ENCODE results near the gene PPP1R3E.

The PPP1R3E gene

DNA sequence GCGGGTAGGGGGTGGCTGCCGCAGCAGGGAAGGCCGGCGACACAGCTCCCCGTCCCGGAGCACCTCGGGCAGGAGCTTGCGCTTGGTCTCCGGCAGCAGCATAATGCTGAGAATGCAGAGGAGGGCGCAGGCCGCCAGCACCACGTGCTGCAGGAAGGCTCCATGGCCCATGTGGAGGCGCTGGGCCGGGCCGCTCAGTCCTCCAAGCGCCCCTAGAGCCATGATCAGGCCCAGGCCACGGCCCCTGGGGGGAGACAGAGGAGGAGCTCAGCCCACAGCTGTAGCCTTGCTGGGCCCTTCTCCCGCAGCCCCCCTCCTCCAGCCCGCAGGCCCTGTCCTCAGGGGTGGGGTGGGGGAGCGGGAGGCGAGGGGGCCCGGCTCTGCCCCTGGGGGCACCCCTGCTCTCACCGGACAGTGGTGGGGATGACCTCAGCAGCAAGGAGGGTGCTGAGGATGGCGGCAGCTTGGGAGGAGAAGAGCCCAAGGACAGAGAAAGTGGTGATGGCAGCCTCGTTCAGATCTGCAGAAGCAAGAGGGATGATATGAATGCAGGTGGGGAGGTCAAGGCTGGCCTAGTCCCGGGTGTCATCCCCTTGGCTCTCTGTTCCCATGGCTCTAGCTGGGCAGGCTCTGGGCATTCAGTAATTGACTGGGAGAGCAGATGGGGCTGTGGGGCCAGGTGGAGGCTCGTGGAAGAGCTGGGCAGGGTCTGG is 44.2 kb upstream of the PPP1R3E start:
- H3K4me3 ChIP-seq (ENCODE audit: low read depth, low read length), result no peak overlapping the region
- TF ChIP-seq, protein P1, sequence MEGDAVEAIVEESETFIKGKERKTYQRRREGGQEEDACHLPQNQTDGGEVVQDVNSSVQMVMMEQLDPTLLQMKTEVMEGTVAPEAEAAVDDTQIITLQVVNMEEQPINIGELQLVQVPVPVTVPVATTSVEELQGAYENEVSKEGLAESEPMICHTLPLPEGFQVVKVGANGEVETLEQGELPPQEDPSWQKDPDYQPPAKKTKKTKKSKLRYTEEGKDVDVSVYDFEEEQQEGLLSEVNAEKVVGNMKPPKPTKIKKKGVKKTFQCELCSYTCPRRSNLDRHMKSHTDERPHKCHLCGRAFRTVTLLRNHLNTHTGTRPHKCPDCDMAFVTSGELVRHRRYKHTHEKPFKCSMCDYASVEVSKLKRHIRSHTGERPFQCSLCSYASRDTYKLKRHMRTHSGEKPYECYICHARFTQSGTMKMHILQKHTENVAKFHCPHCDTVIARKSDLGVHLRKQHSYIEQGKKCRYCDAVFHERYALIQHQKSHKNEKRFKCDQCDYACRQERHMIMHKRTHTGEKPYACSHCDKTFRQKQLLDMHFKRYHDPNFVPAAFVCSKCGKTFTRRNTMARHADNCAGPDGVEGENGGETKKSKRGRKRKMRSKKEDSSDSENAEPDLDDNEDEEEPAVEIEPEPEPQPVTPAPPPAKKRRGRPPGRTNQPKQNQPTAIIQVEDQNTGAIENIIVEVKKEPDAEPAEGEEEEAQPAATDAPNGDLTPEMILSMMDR (IDR thresholded peaks at IDR 0.05; ENCODE audit: insufficient read depth, low read depth, low read length, missing control alignments), result no peak
- no peak for DNase-seq (ENCODE audit: low read depth)

DNA sequence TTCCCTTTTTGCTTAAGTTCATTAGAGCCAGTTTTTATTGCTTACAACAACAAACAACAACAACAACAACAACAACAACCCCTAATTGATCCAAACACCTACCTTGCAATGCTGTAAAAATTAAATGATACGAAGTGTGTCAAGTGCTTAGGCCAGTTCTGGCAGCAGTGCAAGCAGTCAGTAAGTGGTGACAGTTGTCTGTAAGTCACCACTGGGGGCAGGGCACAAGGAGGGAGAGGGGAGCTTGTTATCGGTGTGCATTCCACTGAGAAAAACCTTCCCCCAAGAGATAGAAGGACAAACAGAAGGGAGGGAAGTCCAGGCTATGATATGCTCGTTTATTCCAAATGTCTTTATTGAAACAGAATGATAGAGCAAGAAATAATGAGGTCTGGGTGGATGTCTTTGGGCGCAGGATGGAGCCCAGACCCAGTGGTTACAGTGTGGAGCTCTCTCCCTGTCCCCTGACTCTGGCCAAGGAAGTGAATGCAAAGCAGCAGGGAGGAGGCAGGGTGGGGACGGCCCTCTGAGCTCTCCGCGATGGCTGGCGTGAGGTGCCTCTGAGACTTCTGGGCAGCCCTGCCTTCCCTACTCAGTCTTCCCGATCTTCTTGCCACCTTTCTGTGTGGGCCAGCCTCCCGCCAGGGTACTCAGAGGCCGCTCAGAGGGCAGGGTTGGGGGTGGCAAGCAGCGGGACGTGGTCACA is 43.5 kb upstream of the PPP1R3E start:
- TF ChIP-seq, protein P1 (IDR thresholded peaks at IDR 0.05; ENCODE audit: insufficient read depth, low read depth, low read length, missing control alignments), result peak; percentile 7
- DNase-seq (ENCODE audit: low read depth), result no peak
- no peak overlapping the region for H3K4me3 ChIP-seq (ENCODE audit: low read depth, low read length)

DNA sequence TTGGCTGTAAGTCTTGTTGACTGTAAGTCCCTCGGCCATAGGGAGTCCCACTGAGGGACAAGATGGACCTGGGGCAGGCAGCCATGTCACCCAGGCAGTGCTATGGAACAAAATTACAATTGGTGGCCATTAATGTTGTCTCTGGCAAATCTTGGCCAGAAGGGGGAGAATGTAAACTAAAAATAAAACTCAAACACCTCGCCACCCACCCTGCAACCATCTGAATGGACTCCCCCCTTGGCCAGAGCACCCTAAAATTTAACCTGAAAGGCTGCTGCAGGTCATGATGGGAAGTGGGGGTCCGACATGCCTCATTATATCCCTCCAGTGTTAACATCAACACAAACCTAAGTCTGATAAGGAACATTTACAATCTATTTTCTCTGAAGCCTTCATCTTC is 41.8 kb upstream of the PPP1R3E start:
- DNase-seq (ENCODE audit: low read depth), result no peak
- H3K4me3 ChIP-seq (ENCODE audit: low read depth, low read length), result no peak overlapping the region
- TF ChIP-seq, protein P1 (IDR thresholded peaks at IDR 0.05; ENCODE audit: insufficient read depth, low read depth, low read length, missing control alignments), result no peak

DNA sequence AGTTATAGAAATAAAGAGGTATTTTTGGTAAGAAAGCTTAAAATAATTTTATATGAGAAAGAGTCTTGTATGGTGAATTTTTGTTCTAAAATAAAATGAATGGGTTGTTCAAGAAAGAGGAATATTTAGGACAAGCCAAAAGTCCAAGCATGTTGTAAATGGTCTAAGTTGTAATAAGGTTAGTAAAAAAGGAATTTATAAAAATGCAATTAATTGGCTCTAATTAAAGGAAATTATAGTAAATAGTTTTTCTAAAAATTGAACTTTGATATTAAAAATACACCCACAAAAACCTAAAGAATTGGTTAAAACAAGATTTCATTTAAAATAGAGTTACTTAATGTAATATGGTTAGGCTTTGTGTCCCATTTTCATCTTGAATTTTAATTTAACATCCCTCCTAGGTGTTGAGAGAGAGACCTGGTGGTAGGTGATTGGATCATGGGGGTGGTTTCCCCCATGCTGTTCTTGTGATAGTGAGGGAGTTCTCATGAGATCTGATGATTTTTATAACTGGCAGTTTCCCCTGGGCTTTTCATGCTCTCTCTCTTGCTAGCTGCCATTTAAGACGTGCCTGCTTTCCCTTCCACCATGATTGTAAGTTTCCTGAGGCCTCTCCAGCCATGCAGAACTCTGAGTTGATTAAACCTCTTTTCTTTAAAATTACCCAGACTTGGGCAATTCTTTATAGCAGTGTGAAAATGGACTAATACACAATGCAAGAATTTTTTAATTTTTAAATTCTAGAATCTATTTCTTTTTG is 37.0 kb upstream of the PPP1R3E start:
- no peak for DNase-seq (ENCODE audit: low read depth)
- no peak overlapping the region for H3K4me3 ChIP-seq (ENCODE audit: low read depth, low read length)
- TF ChIP-seq, protein P1 (IDR thresholded peaks at IDR 0.05; ENCODE audit: insufficient read depth, low read depth, low read length, missing control alignments), result no peak

DNA sequence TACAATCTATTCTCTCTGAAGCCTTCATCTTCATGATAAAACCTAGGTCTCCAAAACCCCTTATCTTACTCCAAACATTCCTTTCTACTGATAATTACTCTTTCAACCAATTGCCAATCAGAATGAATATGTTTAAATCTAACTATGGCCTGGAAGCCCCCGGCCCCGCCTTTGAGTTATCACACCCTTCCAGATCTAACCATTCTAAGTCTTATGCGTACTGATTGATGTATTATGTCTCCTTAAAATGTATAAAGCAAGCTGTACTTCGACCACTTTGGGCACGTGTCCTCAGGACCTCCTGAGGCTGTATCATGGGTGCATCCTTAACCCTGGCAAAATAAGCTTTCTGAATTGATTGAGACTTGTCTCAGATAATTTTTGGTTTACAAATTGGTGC is 33.0 kb upstream of the PPP1R3E start:
- no peak for DNase-seq (ENCODE audit: low read depth)
- TF ChIP-seq, protein P1 (IDR thresholded peaks at IDR 0.05; ENCODE audit: insufficient read depth, low read depth, low read length, missing control alignments), result no peak
- H3K4me3 ChIP-seq (ENCODE audit: low read depth, low read length), result no peak overlapping the region

DNA sequence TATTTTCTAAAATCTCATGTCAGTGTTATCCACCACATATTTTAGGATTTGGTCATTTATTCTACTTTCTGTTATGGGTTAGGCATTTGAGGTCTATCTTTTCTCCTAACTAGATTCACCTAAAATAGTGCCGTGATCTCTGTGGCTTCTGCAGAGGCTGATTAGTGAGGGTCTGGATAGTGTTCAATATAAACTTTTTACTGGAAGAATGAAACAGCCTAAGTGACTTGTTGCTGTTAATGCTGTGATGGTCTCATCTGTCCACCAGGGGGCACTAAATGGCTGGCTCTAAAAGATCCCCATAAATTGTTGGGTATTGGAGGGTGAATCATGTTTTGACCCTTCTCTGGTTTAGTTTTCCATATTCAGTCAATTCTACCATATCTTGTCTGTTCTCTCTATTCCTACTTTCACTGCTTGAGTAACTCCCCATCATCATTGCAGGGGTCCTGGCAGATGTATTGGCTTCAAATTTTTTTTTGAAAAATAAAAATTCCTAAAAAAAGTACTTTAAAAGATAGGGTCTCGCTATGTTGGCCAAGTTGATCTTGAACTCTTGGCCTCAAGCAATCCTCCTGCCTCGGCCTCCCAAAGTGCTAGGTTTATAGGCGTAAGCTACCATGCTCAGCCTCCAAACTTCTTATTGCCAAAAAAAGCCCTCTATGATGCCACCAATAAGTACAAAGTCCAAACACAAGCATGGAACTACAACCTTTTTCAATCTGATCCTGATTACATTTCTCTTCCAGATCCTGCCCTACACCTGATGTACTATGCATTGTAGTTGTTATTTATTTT is 25.5 kb upstream of the PPP1R3E start:
- TF ChIP-seq, protein P1 (IDR thresholded peaks at IDR 0.05; ENCODE audit: insufficient read depth, low read depth, low read length, missing control alignments), result peak; percentile 84
- DNase-seq (ENCODE audit: low read depth), result peak; percentile 83
- H3K4me3 ChIP-seq (ENCODE audit: low read depth, low read length), result no peak overlapping the region

Measured in GM12865 (cell line).